Gastrocnemius medialis (tissue), 4 donors: Measurements from ENCODE around the gene IFNA2.

Experiments used
- POLR2A ChIP-seq, 2 donors: fragments of 450-650 bp; IDR thresholded peaks; one replicate each; pipeline ENCODE4 v1.6.1; 2017; ENCODE audit warnings: antibody characterized with exemption in 2 of 2, mild to moderate bottlenecking in 2 of 2, moderate library complexity in 2 of 2
- TF ChIP-seq, protein P1 (sequence below), 5 experiments: fragments of 450-650 bp in 3 of 5; fragments of 200-600 bp in 2 of 5; sonication (generic) in 2 of 5; IDR thresholded peaks in 4 of 5; conservative IDR thresholded peaks in 1 of 5; 1 replicate in 4 of 5; 2 replicates in 1 of 5; pipeline ENCODE4 v1.5.1; 2016 to 2019; ENCODE audit warnings: antibody characterized with exemption in 5 of 5, mild to moderate bottlenecking in 3 of 5, moderate library complexity in 3 of 5

DNA sequence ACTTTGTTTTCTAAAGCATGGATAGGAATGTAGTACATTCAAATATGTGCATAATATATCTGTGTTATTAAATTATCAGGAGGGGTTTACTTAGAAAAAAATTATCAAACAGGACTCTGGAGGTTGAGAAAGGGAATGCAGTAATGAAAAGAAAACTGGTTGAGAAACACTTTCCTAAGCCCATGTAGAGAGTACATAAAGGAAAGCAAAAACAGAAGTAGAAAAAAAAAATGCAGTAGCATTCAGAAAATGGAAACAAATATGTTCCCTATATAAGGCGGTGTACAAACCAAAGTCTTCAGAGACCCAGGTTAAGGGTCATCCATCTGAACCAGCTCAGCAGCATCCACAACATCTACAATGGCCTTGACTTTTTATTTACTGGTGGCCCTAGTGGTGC, 23.6 kb upstream of the IFNA2 start, which contains the start of gene IFNA8:
- TF ChIP-seq POLR2A (IDR thresholded peaks at IDR 0.05), result no peak
- TF ChIP-seq, protein P1, sequence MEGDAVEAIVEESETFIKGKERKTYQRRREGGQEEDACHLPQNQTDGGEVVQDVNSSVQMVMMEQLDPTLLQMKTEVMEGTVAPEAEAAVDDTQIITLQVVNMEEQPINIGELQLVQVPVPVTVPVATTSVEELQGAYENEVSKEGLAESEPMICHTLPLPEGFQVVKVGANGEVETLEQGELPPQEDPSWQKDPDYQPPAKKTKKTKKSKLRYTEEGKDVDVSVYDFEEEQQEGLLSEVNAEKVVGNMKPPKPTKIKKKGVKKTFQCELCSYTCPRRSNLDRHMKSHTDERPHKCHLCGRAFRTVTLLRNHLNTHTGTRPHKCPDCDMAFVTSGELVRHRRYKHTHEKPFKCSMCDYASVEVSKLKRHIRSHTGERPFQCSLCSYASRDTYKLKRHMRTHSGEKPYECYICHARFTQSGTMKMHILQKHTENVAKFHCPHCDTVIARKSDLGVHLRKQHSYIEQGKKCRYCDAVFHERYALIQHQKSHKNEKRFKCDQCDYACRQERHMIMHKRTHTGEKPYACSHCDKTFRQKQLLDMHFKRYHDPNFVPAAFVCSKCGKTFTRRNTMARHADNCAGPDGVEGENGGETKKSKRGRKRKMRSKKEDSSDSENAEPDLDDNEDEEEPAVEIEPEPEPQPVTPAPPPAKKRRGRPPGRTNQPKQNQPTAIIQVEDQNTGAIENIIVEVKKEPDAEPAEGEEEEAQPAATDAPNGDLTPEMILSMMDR (IDR thresholded peaks at IDR 0.05 in 4 of 5, conservative IDR thresholded peaks at IDR 0.05 in 1 of 5), result no peak
